Measurements from ENCODE around the gene EMP2.

EMP2 gene

GRCh38 chr16:10519297-10519696 lies 61.1 kb downstream of the EMP2 start:
- TF ChIP-seq, protein P1, sequence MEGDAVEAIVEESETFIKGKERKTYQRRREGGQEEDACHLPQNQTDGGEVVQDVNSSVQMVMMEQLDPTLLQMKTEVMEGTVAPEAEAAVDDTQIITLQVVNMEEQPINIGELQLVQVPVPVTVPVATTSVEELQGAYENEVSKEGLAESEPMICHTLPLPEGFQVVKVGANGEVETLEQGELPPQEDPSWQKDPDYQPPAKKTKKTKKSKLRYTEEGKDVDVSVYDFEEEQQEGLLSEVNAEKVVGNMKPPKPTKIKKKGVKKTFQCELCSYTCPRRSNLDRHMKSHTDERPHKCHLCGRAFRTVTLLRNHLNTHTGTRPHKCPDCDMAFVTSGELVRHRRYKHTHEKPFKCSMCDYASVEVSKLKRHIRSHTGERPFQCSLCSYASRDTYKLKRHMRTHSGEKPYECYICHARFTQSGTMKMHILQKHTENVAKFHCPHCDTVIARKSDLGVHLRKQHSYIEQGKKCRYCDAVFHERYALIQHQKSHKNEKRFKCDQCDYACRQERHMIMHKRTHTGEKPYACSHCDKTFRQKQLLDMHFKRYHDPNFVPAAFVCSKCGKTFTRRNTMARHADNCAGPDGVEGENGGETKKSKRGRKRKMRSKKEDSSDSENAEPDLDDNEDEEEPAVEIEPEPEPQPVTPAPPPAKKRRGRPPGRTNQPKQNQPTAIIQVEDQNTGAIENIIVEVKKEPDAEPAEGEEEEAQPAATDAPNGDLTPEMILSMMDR (IDR thresholded peaks at IDR 0.05), result no peak

- TF ChIP-seq, protein P1 (IDR thresholded peaks at IDR 0.05), result no peak
Measured at GRCh38 chr16:10518479-10519041, 61.8 kb downstream of the EMP2 start.

- TF ChIP-seq, protein P1 (IDR thresholded peaks at IDR 0.05), result no peak
Measured at GRCh38 chr16:10517868-10518267, 62.5 kb downstream of the EMP2 start.

DNA sequence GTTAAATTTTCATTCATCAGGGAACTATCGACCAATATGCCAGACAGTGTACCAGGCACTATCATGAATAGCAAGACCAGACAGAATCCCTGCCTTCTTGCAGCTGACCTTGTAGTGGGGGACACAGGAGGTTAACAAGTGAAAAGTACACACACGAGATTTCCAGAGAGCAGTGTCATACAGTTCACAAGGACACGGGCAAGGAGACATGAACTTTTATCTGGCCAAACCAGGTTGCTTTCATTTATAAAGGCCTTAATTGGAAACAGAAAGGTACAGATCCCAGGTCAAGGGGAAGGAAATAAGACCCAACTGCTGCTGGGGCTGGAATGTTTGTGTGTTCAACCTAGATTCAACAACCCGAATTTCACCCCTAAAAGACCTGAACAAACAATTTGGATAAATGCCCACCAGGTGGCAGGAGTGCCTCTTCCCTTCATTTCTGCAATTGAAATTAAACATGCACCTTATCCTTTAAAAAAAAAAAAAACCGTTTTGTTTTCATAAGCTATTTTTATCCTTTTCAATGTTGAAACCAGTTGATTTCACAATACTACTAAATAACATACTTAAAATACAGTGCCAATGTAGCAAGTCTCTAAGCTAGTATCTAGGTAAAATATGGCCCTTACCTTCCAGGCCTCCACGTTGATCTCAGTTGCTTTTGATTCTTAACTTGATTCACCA lies 65.9 kb downstream of the EMP2 start:
- TF ChIP-seq, protein P1 (IDR thresholded peaks at IDR 0.05), result peak; percentile 70

DNA sequence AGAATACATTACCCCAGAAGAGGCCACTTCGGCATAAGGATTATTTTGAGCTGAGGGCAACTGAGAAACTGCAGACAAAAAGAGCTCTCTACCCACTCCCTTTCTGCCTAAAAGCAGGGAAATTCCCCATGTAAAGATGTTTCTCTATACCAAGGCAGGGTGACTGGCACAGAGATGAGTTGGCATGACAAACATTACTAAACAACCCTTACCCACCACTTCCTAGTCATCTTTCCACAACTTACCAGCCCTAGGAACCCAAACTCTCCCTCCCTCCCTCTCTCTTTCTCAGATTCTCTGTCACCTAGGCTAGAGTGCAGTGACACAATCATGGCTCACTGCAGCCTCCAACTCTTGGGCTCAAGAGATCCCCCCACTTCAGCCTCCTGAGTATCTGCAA lies 68.6 kb downstream of the EMP2 start:
- TF ChIP-seq, protein P1 (IDR thresholded peaks at IDR 0.05), result no peak

DNA sequence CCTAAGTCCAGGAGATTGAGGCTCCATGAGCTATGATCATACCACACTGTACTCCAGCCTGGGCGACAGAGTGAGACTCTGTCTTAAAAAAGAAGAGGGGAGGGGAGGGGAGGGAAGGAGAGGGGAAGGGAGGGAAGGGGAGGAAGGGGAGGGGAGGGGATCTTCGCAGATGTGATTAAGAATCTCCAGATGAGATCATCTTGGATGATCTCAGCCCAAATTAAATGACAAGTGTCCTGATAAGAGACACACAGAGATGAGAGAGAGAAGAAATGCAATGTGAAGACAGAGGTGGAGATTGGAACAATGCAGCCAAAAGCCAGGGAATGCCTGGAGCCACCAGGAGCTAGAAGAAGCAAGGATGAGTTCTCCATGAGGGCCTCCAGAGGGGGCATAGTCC lies 70.1 kb downstream of the EMP2 start:
- TF ChIP-seq, protein P1 (IDR thresholded peaks at IDR 0.05), result no peak

GRCh38 chr16:10509534-10510025 lies 70.8 kb downstream of the EMP2 start:
- TF ChIP-seq, protein P1 (IDR thresholded peaks at IDR 0.05), result peak; percentile 75

Data from LNCAP (cell line).